GM23248 (cell line): Measurements from ENCODE around the gene SMIM13. TPM values are rescaled to one million over a fixed set of nuclear protein-coding genes. Genes with fewer than 3 reads are reported as not detected.

Source experiments
- DNase-seq: peaks from one replicate; pipeline ENCODE4 v3.0.0-alpha.2; 2015
- H2AFZ ChIP-seq: fragments of 200-600 bp; sonication (generic); 2 replicates; pipeline ENCODE4 v1.6.1; 2016; ENCODE audit warnings: antibody characterized with exemption
- H3F3A ChIP-seq: fragments of 200-600 bp; sonication (generic); 2 replicates; pipeline ENCODE4 v1.6.1; 2016; ENCODE audit warnings: mild to moderate bottlenecking, antibody characterized with exemption, mixed run types; ENCODE audit not compliant: insufficient read depth
- H3K27ac ChIP-seq: fragments of 200-600 bp; sonication (generic); 2 replicates; pipeline ENCODE4 v1.5.1; 2016; ENCODE audit warnings: mild to moderate bottlenecking
- H3K27me3 ChIP-seq: fragments of 200-600 bp; sonication (generic); replicated peaks from 2 replicates; pipeline ENCODE4 v1.6.1; 2016; ENCODE audit warnings: mild to moderate bottlenecking; ENCODE audit not compliant: insufficient read depth
- H3K36me3 ChIP-seq: fragments of 200-600 bp; sonication (generic); 2 replicates; pipeline ENCODE4 v1.6.1; 2016; ENCODE audit warnings: low read depth, mild to moderate bottlenecking
- H3K4me1 ChIP-seq: fragments of 200-600 bp; sonication (generic); 2 replicates; pipeline ENCODE4 v1.6.1; 2016; ENCODE audit warnings: mild to moderate bottlenecking; ENCODE audit not compliant: insufficient read depth
- H3K4me2 ChIP-seq: fragments of 200-600 bp; sonication (generic); one replicate; pipeline ENCODE4 v1.6.1; 2016; ENCODE audit warnings: mild to moderate bottlenecking; ENCODE audit not compliant: unreplicated experiment
- H3K4me3 ChIP-seq: fragments of 200-600 bp; sonication (generic); 2 replicates; pipeline ENCODE4 v1.5.1; 2016; ENCODE audit warnings: mild to moderate bottlenecking
- H3K79me2 ChIP-seq: fragments of 200-600 bp; sonication (generic); 2 replicates; pipeline ENCODE4 v1.6.1; 2016; ENCODE audit warnings: mild to moderate bottlenecking; ENCODE audit not compliant: insufficient read depth
- H3K9ac ChIP-seq: fragments of 200-600 bp; sonication (generic); 2 replicates; pipeline ENCODE4 v1.6.1; 2016; ENCODE audit warnings: mild to moderate bottlenecking
- H3K9me2 ChIP-seq: fragments of 200-600 bp; sonication (generic); 2 replicates; pipeline ENCODE4 v1.6.1; 2016; ENCODE audit warnings: mixed run types, mild to moderate bottlenecking, moderate library complexity; ENCODE audit not compliant: insufficient read depth
- H3K9me3 ChIP-seq: fragments of 200-600 bp; sonication (generic); one replicate; pipeline ENCODE4 v1.6.1; 2017; ENCODE audit warnings: low read depth
- H4K20me1 ChIP-seq: fragments of 200-600 bp; sonication (generic); 2 replicates; pipeline ENCODE4 v1.6.0; 2016; ENCODE audit not compliant: insufficient read depth
- EZH2 ChIP-seq: fragments of 200-600 bp; sonication (generic); IDR thresholded peaks from 2 replicates; pipeline ENCODE4 v1.6.1; 2018; ENCODE audit warnings: antibody characterized with exemption, mild to moderate bottlenecking; ENCODE audit not compliant: insufficient read depth, poor library complexity, severe bottlenecking
- EZH2phosphoT487 ChIP-seq: fragments of 200-600 bp; sonication (generic); IDR thresholded peaks from 2 replicates; pipeline ENCODE4 v1.6.1; 2018; ENCODE audit warnings: antibody characterized with exemption, moderate library complexity, mild to moderate bottlenecking, low read depth; ENCODE audit not compliant: insufficient read depth
- WGBS, 2 experiments: methylation state at CpG; one replicate each; pipeline ENCODE4 v1.1.6; 2015 to 2017; ENCODE audit warnings: low lambda C conversion rate in 2 of 2, low coverage in 1 of 2; ENCODE audit errors: missing lambda C conversion rate in 2 of 2; 5-methylcytosine and 5-hydroxymethylcytosine counted together
- in situ Hi-C: fragments of 300-500 bp; cut with MboI; formaldehyde crosslinking; loops from 2 replicates; pipeline ENCODE4 v1.15.0; 2020
- polyA plus RNA-seq: library from polyadenylated mRNA; unstranded; fragments of >200 nt; fragmentation: Nextera tagmentation; extraction: Ambion mirVana; gene quantifications from 2 replicates; pipeline ENCODE4 v1.2.1, GENCODE V29; 2016
- total RNA-seq: library from RNA; depleted of rRNA; stranded (reverse); fragments of >200 nt; shearing (Covaris generic); gene quantifications from 2 replicates; pipeline ENCODE4 v1.2.3, GENCODE V29; 2014

The SMIM13 gene
- total and polyA plus RNA-seq, 2 experiments from 2014 or later = 5.1 to 11.3 TPM

DNA sequence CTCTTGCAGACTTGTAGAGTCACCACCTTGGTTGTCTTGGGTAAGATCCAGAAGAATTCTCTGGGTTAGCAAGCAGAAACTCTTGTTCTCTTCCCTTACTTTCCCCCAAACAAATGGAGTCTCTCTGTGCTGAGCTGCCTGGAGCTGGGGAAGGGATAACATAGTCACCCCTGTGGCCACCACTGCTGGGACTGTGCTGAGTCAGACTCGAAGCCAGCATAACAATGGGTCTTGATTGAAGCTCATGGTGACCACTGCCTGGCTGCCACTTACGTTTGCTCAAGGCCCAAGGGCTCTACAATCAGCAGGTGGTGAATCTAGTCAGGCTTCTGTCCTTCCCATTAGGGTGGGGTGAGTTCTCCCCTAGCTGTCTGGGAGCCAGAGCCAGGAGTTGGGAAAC is 33.2 kb downstream of the SMIM13 start:
- no peak for DNase-seq
- Histone ChIP-seq H3K9me2 (no peaks in the 10 kb centered on the region), H3K27me3 (no peaks in the 10 kb centered on the region), H4K20me1 (0 out of 2 replicates have a peak, but pooled peaks cover 8% of the 10 kb centered on the region), H3K4me3 (no peak overlapping the region), H3K4me2 (no peak overlapping the region), H3F3A (no peaks in the 10 kb centered on the region), H3K27ac (no peak overlapping the region), H2AFZ (no peak overlapping the region), H3K9me3 (no peaks in the 10 kb centered on the region), H3K36me3 (no peaks in the 10 kb centered on the region), H3K79me2 (peaks cover 100% of the 10 kb centered on the region), H3K9ac (no peak overlapping the region), H3K4me1 (no peaks in the 10 kb centered on the region)
- in situ Hi-C loops = no loop called here
- TF ChIP-seq EZH2phosphoT487 (no peak), EZH2 (no peak)
- WGBS, 2 experiments = 90 to 95% methylated on average over 2 of the region's 2 CpGs

DNA sequence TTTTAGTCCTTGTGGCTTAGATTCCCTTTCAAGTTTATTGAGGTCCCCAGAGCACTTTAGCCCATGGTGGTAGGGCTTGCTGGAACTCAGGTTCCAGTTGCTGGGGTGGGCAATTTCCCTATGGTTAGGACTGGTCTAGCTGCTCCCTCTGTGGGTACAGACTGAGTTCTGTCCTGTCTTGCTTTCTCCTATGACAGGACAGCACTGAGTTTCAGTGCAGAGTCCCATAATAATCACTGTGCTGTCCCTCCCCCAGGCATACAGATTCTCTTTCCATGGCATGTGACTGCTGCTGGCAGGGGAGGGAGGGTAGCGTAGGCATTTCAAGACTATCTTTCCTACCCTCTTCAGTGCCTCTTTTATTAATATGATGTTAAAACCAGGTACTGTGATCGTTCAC is 35.0 kb downstream of the SMIM13 start:
- H3F3A ChIP-seq = no peaks in the 10 kb centered on the region
- peaks cover 100% of the 10 kb centered on the region for H3K79me2 ChIP-seq
- TF ChIP-seq EZH2phosphoT487 = no peak
- no peak for TF ChIP-seq EZH2
- H3K9ac ChIP-seq = no peak overlapping the region
- no peaks in the 10 kb centered on the region for H3K27me3 ChIP-seq
- no peaks in the 10 kb centered on the region for H3K9me3 ChIP-seq
- H3K4me2 ChIP-seq = no peak overlapping the region
- H3K36me3 ChIP-seq = no peaks in the 10 kb centered on the region
- WGBS, 2 experiments = 100% methylated on average over 2 of the region's 2 CpGs
- H3K4me3 ChIP-seq = no peak overlapping the region
- no peak overlapping the region for H2AFZ ChIP-seq
- no peaks in the 10 kb centered on the region for H3K9me2 ChIP-seq
- no peaks in the 10 kb centered on the region for H3K4me1 ChIP-seq
- H3K27ac ChIP-seq = no peak overlapping the region
- no peak for DNase-seq
- H4K20me1 ChIP-seq = 0 out of 2 replicates have a peak, but pooled peaks cover 8% of the 10 kb centered on the region
- in situ Hi-C loops = no loop called here

DNA sequence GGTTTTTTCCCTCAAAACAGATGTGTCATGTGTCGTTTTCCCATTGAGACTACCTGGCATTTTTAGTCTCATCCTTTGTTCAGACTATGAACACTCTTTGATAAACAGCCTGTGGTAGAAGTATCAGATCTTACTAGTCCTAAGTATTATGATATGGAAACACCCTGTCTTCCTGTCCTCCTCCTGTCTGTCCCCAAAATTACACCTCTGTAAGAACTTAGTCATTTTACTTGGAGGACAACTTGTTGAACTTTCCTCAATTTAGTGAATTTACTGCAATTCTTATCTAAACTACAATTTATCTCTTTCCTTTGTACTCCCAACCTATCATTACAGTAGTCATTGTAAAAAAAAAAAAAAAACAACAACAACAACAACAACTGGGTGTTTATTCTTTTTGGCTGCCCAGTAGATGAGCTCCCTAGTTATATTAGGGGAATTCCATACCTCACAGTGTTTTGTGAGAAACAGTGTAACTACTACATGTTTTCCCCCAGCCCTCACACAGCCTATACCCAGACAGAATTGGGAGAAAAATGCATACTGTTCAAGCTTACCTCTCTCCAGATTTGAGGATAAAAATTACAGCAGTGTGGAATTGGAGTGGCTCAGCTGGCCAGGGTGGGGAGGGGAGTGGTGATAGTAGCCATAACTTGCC is 36.4 kb downstream of the SMIM13 start:
- 0 out of 2 replicates have a peak, but pooled peaks cover 5% of the 10 kb centered on the region for H4K20me1 ChIP-seq
- in situ Hi-C loops = no loop called here
- no peak overlapping the region for H2AFZ ChIP-seq
- no peak overlapping the region for H3K9ac ChIP-seq
- DNase-seq = no peak
- no peak overlapping the region for H3K27ac ChIP-seq
- no peaks in the 10 kb centered on the region for H3K9me2 ChIP-seq
- H3K4me3 ChIP-seq = no peak overlapping the region
- H3K9me3 ChIP-seq = no peaks in the 10 kb centered on the region
- no peaks in the 10 kb centered on the region for H3F3A ChIP-seq
- no peak for TF ChIP-seq EZH2
- TF ChIP-seq EZH2phosphoT487 = no peak
- H3K36me3 ChIP-seq = peaks cover 7% of the 10 kb centered on the region; the same call in 1 of the 2 replicates
- WGBS, 2 experiments = 0 to 8% methylated on average over 1 of the region's 1 CpG
- no peak overlapping the region for H3K4me2 ChIP-seq
- peaks cover 89% of the 10 kb centered on the region for H3K79me2 ChIP-seq
- H3K27me3 ChIP-seq = no peaks in the 10 kb centered on the region
- no peaks in the 10 kb centered on the region for H3K4me1 ChIP-seq

DNA sequence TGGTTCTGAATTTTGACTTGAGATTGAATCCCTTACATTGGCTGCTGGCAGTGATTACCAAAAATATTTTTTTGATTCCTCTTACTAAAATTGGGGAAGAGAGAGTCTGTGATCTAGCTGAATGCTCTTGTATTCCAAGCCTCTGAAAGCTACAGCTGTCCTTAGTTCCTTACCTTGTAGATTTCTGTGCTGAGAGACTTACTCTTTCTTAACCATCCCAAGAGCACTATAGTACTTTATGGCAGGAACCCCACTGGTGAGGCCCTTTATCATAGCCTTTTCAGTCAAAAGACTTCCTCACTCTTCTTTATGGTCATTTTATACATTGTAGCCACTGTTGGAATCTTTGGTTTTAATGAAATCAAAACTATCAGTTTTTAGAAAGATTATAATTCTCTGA is 37.0 kb downstream of the SMIM13 start:
- Histone ChIP-seq H3K4me2 (no peak overlapping the region), H3K27me3 (no peaks in the 10 kb centered on the region), H3K79me2 (peaks cover 83% of the 10 kb centered on the region), H3K36me3 (peaks cover 13% of the 10 kb centered on the region; the same call in 1 of the 2 replicates), H3K9me2 (no peaks in the 10 kb centered on the region), H3K9me3 (no peaks in the 10 kb centered on the region), H2AFZ (no peak overlapping the region), H3K4me3 (no peak overlapping the region), H4K20me1 (0 out of 2 replicates have a peak, but pooled peaks cover 5% of the 10 kb centered on the region), H3F3A (no peaks in the 10 kb centered on the region), H3K4me1 (no peaks in the 10 kb centered on the region), H3K27ac (no peak overlapping the region), H3K9ac (no peak overlapping the region)
- in situ Hi-C loops = no loop called here
- TF ChIP-seq EZH2 = no peak
- DNase-seq = no peak
